ENCODE measurements around the gene PALMD.

Gene PALMD

GRCh38 chr1:99726818-99727217 is 80.9 kb downstream of the PALMD start:
- H4K20me1 ChIP-seq (ENCODE audit: insufficient read depth, low read length) = no peaks in the 10 kb centered on the region
- no peak overlapping the region for H3K27ac ChIP-seq (ENCODE audit: low read length)
- H3K79me2 ChIP-seq (ENCODE audit: low read length) = no peaks in the 10 kb centered on the region
- DNase-seq = no peak
- H3K9me3 ChIP-seq (replicated peaks; ENCODE audit: insufficient read depth, low read length) = no peaks in the 10 kb centered on the region
- no peaks in the 10 kb centered on the region for H3F3A ChIP-seq (ENCODE audit: insufficient read depth, low read length)
- no peak overlapping the region for H3K4me2 ChIP-seq (ENCODE audit: low read depth, low read length)
- TF ChIP-seq CTCF (IDR thresholded peaks at IDR 0.05; ENCODE audit: low read length) = no peak
- TF ChIP-seq EZH2 (optimal IDR thresholded peaks at IDR 0.05; ENCODE audit: low read depth, low read length) = no peak
- TF ChIP-seq EZH2phosphoT487 (IDR thresholded peaks at IDR 0.05; ENCODE audit: low read length) = no peak
- H3K4me3 ChIP-seq (ENCODE audit: low read length) = no peak overlapping the region
- H3K4me1 ChIP-seq (ENCODE audit: low read length) = no peaks in the 10 kb centered on the region
- no peak overlapping the region for H3K9ac ChIP-seq (ENCODE audit: low read length)
- H3K36me3 ChIP-seq (replicated peaks; ENCODE audit: insufficient read depth, low read length) = no peaks in the 10 kb centered on the region
- H3K27me3 ChIP-seq (replicated peaks; ENCODE audit: insufficient read depth, low read length) = no peaks in the 10 kb centered on the region
- no peaks in the 10 kb centered on the region for H3K9me2 ChIP-seq (replicated peaks; ENCODE audit: insufficient read depth, low read length)
- no peak overlapping the region for H2AFZ ChIP-seq (ENCODE audit: low read length)

- H3K9me3 ChIP-seq (replicated peaks; ENCODE audit: insufficient read depth, low read length) = no peaks in the 10 kb centered on the region
- no peaks in the 10 kb centered on the region for H3K9me2 ChIP-seq (replicated peaks; ENCODE audit: insufficient read depth, low read length)
- no peaks in the 10 kb centered on the region for H4K20me1 ChIP-seq (ENCODE audit: insufficient read depth, low read length)
- H2AFZ ChIP-seq (ENCODE audit: low read length) = no peak overlapping the region
- H3K27ac ChIP-seq (ENCODE audit: low read length) = no peak overlapping the region
- TF ChIP-seq EZH2phosphoT487 (IDR thresholded peaks at IDR 0.05; ENCODE audit: low read length) (no peak), EZH2 (optimal IDR thresholded peaks at IDR 0.05; ENCODE audit: low read depth, low read length) (no peak), CTCF (IDR thresholded peaks at IDR 0.05; ENCODE audit: low read length) (no peak)
- no peaks in the 10 kb centered on the region for H3K27me3 ChIP-seq (replicated peaks; ENCODE audit: insufficient read depth, low read length)
- H3K36me3 ChIP-seq (replicated peaks; ENCODE audit: insufficient read depth, low read length) = no peaks in the 10 kb centered on the region
- no peaks in the 10 kb centered on the region for H3K4me1 ChIP-seq (ENCODE audit: low read length)
- no peak for DNase-seq
- H3K4me3 ChIP-seq (ENCODE audit: low read length) = no peak overlapping the region
- no peak overlapping the region for H3K4me2 ChIP-seq (ENCODE audit: low read depth, low read length)
- no peak overlapping the region for H3K9ac ChIP-seq (ENCODE audit: low read length)
- H3K79me2 ChIP-seq (ENCODE audit: low read length) = no peaks in the 10 kb centered on the region
- H3F3A ChIP-seq (ENCODE audit: insufficient read depth, low read length) = no peaks in the 10 kb centered on the region
Observed at GRCh38 chr1:99727575-99728185, 81.8 kb downstream of the PALMD start.

GRCh38 chr1:99728494-99729235 is 82.8 kb downstream of the PALMD start:
- no peaks in the 10 kb centered on the region for H3K9me2 ChIP-seq (replicated peaks; ENCODE audit: insufficient read depth, low read length)
- no peak for DNase-seq

More at GRCh38 chr1:99728494-99729235, 82.8 kb downstream of the PALMD start:
- TF ChIP-seq EZH2 (optimal IDR thresholded peaks at IDR 0.05; ENCODE audit: low read depth, low read length) = no peak
- peak; percentile 36 for TF ChIP-seq CTCF (IDR thresholded peaks at IDR 0.05; ENCODE audit: low read length)
- Histone ChIP-seq H3K36me3 (replicated peaks; ENCODE audit: insufficient read depth, low read length) (no peaks in the 10 kb centered on the region), H3K9me3 (replicated peaks; ENCODE audit: insufficient read depth, low read length) (no peaks in the 10 kb centered on the region), H3K4me2 (ENCODE audit: low read depth, low read length) (no peak overlapping the region), H2AFZ (ENCODE audit: low read length) (no peak overlapping the region), H3F3A (ENCODE audit: insufficient read depth, low read length) (no peaks in the 10 kb centered on the region), H3K27me3 (replicated peaks; ENCODE audit: insufficient read depth, low read length) (no peaks in the 10 kb centered on the region), H3K27ac (ENCODE audit: low read length) (no peak overlapping the region), H4K20me1 (ENCODE audit: insufficient read depth, low read length) (no peaks in the 10 kb centered on the region), H3K79me2 (ENCODE audit: low read length) (no peaks in the 10 kb centered on the region), H3K4me3 (ENCODE audit: low read length) (no peak overlapping the region), H3K4me1 (ENCODE audit: low read length) (no peaks in the 10 kb centered on the region), H3K9ac (ENCODE audit: low read length) (no peak overlapping the region)
